ENCODE results near the gene PRSS50. TPM values are rescaled to one million over a fixed set of nuclear protein-coding genes. Genes with fewer than 3 reads are reported as not detected.
"Not testable (repeated sequence)": the region's sequence is repeated elsewhere in the genome, so short reads cannot be mapped to it uniquely, and the experiment has no call there.

The PRSS50 gene, protein sequence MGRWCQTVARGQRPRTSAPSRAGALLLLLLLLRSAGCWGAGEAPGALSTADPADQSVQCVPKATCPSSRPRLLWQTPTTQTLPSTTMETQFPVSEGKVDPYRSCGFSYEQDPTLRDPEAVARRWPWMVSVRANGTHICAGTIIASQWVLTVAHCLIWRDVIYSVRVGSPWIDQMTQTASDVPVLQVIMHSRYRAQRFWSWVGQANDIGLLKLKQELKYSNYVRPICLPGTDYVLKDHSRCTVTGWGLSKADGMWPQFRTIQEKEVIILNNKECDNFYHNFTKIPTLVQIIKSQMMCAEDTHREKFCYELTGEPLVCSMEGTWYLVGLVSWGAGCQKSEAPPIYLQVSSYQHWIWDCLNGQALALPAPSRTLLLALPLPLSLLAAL
- not detected for total RNA-seq
- long read RNA-seq: 0 reads

DNA sequence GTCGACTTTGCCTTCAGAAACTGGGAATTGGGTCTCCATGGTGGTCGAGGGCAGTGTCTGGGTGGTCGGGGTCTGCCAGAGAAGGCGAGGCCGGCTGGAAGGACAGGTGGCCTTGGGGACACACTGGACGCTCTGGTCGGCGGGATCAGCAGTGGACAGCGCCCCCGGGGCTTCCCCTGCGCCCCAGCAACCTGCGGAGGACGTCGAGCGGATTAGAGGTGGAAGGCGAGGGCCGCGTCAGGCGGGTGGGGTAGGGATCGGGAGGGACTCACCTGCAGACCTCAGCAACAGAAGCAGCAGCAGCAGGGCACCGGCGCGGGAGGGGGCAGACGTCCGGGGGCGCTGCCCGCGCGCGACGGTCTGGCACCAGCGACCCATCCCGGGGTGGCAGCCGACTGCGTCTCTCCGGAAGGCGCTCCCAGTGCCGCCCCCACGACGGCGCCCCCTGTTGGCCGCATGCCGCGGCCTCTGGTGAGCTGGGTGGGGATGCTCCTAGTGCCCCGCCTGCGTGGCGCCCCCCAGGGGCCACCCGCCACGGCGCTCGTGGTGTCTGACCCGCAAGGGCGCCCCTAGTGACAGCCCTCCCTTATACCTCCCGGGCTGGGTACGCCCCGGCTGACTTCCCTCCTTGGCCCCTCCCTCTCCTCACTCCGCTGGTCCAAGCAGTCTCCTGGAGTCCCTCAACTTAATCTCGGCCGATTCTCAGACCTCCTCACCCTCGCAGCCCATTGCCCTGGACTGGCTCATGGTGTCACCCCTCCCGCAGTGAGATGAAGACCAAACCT is at the start of gene PRSS50:
Gene PRSS50 (minus strand): TSS at position 423 of the 785 bp plus-strand sequence. CDS start 45 bp downstream, at position 378.
- DNase-seq (ENCODE audit: low spot score): peak; percentile 79

DNA sequence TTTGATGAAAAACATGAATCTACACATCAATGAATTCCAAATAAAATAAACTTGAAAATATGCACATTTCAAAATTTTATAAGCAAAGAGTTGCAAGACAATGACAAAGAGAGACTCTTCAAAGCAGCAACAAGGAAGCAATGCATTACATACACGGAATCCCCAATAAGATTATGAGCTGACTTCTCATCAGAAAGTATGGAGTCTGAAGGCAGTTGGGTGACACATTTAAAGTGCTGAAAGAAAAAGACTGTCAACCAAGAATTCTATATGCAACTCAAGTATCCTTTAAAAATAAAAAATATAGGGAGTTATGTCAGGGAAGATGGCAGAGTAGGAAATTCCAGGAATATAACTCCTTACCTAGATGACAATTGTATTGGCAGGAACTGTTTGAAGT is 46.5 kb upstream of the PRSS50 start:
- no peak for DNase-seq (ENCODE audit: low spot score)

DNA sequence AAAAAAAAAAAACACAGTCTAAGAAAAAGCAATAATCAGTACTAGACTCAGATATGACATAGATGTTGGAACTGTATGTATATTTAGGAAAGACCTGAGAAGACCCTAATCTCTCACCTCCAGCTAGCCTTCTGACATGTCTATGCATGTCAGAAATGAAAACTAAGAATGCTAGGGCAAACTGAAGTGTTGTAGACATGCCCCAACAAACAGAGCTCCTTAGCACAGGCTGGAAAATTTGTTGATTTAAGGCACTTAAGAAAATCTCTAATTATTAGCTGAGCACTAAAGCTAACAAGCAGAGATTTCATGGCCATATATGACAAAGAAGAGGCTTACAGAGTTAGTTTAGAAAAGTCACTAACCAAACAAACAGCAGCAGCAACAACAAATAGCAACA is 45.5 kb upstream of the PRSS50 start:
- no peak for DNase-seq (ENCODE audit: low spot score)

DNA sequence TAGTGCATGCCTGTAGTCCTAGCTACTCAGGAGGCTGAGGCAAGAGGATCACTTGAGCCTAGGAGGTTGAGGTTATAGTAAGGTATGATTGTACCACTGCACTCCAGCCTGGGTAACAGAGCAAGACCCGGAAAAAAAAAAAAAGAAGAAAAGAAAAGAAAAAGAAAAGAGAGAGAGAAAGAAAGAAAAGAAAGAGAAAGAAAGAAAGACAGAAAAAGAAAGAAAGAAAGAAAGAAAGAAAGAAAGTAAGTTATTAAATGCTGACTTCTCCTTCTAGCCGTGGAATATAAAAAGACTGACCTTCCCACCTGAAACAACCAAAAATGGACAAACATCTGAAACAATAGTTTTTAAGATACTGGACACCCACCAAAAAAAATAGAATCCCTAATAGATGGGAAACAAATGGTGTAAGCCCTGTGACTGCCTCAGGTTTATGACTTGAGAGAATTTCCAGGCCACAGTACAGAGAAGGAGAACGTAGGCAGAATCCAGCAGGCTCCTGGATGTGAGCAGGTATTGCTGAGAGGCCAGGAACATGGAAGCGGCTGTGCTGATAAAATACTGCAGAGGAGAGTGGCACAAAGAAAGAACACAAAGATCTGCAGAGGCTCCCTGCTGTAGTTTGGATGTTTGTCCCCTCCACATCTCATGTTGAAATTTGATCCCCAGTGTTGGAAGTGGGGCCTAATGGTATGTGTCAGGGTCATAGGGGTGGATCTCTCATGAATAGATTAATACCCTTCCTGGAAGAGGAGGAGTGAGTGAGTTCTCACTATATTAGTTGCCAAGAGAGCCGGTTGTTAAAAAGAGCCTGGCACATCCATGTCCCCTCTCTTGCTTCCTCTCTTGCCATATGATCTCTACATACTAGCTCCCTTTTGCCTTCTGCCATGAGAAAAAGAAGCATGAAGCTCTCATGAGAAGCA is 41.8 kb upstream of the PRSS50 start:
- no peak for DNase-seq (ENCODE audit: low spot score)

DNA sequence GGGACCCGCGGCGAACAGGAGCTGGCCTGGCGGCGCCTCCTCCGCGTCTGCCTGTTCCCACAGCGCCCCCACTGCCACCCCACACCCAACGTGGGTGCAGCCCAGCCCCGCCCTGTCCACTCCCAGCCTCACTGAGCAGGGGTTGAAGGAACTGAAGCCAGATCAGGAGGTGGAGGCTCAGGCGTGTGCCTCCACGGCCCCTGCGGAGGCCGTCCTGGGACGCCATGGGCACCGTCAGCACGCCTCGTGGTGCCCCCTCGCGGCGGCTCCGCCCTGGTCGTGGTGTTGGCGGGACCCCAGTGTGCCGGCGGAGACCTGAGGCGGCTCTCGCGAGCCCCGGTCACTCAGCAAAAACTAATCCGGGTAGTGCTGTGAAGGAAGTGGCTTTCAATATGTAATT is 39.0 kb upstream of the PRSS50 start:
- DNase-seq (ENCODE audit: low spot score): no peak

- no peak for DNase-seq (ENCODE audit: low spot score)
Measured at GRCh38 chr3:46755646-46756045, 38.0 kb upstream of the PRSS50 start.

GRCh38 chr3:46753127-46753526 is 35.5 kb upstream of the PRSS50 start:
- DNase-seq (ENCODE audit: low spot score): not testable (repeated sequence)

- peak; percentile 62 for DNase-seq (ENCODE audit: low spot score)
Measured at GRCh38 chr3:46750555-46751038, 32.9 kb upstream of the PRSS50 start.

GRCh38 chr3:46749129-46749528 is 31.5 kb upstream of the PRSS50 start:
- DNase-seq (ENCODE audit: low spot score): no peak

DNA sequence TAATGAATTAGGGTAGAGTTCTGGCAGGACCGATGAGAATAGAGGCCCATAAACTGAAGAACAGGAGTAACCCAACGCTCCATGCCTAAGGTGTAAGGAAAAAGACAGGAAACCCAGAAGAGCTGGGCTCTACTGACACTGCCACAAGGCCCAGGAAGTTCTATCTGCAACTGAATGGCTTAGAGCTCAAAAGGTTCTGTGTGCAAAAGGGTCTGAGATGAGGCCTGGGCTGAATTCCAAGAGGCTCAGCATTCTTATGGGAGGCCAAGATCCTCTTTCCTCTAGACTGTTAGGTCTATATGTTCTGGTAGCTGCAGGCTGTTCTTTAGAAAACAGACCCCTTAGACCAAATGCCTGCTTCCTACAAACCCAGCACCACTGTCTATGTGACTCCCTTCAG is 30.5 kb upstream of the PRSS50 start:
- DNase-seq (ENCODE audit: low spot score): no peak

- DNase-seq (ENCODE audit: low spot score): no peak
Measured at GRCh38 chr3:46746711-46747110, 29.0 kb upstream of the PRSS50 start.

DNA sequence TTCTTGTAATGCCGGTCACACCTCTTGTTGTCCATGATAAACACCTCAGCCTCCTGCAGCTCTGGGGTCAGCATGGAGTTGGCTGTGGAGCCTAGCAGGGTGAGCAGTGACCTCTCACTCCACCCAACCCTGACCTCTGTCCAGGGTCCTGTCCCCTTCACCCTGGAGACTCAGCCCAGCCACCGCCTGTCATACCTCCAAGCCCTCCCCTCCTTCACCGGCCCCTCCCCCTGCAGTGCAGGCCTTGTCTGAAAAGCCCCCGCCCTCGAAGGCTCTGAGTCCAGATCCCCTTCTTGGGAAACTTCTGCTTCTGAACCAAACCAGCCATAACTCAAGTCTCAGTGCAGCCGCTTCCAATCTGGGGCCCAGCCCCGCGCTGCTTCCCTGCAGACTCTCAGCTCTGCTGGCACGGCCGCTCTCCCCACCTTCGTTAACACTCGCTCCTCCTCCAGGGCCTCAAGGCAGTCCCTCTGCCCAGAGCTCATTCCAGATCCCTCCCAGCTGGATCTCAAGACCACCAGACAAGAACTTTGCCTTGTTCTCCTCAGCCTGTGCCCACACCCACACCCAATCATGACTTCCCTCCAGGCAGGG is 25.4 kb upstream of the PRSS50 start:
- no peak for DNase-seq (ENCODE audit: low spot score)

GRCh38 chr3:46739565-46739964 is 21.9 kb upstream of the PRSS50 start:
- DNase-seq (ENCODE audit: low spot score): not testable (repeated sequence)

- DNase-seq (ENCODE audit: low spot score): peak; percentile 51
Measured at GRCh38 chr3:46737329-46737731, 19.7 kb upstream of the PRSS50 start.

DNA sequence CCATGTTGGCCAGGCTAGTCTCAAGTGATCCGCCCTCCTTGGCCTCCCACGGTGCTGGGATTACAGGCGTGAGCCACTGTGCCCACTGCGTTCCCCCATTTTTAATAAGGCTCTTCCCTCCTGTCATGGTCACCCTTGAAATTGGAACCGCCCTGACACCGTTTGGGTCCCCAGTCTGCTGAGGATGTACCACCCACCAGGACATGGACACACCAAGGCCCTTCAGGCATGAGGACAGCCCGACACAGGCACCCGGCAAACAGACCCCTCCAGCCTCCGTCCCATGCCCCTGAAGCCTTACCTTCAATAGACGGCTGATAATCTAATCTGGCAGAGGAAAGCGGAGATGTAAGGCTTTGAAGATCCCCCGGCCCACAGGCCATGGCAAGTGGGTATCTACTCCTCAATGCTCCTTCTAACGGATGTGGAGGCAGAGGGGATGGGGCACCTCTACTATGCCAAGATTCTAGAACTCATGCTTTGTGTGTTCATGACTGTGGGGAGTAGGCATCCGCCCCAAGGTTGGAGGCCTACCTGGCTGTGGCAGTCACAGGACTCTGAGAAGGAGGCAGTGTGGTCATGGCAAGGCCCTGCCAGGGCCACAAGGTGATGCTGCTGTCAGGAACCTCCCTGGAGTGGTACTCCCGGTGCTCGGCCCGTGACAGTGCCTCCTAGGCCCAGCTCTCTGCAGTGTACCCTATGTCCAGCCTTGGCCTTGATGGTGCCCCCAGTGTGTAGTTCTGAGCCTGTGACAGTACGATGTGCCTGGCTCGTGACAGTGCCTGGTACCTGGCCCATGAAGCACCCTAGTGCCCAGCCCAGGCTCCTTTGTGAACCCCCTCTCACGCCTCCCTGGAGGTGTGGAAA is 18.6 kb upstream of the PRSS50 start:
- DNase-seq (ENCODE audit: low spot score): peak; percentile 87

DNA sequence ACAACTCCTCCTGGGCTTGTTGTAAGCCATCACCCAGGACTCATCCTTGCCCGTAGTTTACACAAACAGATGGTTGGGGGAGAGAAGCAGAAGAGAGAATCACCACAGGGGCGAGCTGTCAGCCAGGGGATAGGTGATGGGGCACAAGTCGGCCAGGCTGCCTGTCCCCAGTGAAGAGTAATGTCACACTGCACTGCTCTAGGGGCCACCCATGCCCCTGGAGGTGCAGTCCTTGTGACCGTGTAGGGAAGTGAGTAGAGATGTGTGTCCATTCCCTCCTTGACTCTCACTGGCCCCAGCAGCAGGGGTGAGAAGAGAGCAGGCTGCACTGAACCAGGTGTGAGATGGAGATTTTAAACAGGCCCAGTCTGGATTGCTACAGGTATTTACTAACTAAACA is 17.1 kb upstream of the PRSS50 start:
- peak; percentile 51 for DNase-seq (ENCODE audit: low spot score)

- peak; percentile 60 for DNase-seq (ENCODE audit: low spot score)
Measured at GRCh38 chr3:46733026-46733800, 15.5 kb upstream of the PRSS50 start.

DNA sequence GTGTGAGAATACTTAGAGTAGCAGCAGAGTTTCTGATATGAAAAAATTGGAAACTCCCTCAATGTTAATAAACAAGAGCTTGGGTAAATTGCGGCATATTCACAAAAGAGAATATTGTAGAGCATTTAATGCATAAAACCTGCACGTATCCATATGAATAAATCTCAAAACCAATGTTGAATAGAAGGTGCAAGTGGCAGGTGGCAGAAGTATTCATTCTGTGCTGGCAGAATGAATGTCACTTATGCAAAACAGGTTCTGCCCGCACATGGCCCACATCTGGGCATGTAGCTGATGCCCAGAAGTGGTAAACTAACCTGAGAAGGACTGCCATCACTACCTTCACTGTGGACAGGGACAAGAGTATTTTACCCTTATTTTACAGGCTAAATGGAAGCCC is 14.1 kb upstream of the PRSS50 start:
- DNase-seq (ENCODE audit: low spot score): peak; percentile 12

GRCh38 chr3:46730819-46731218 is 13.2 kb upstream of the PRSS50 start:
- DNase-seq (ENCODE audit: low spot score): no peak
